DND-41 (cell line): Measurements from ENCODE around the gene C2orf80.

Experiments
- EZH2 ChIP-seq: IDR thresholded peaks from 3 replicates; pipeline ENCODE4 v1.6.1; 2012; ENCODE audit warnings: borderline replicate concordance, low read depth, mild to moderate bottlenecking, moderate library complexity, low read length, inconsistent platforms; ENCODE audit not compliant: severe bottlenecking
- TF ChIP-seq, protein P1 (sequence below): IDR thresholded peaks from 2 replicates; pipeline ENCODE4 v1.5.1; 2012; ENCODE audit warnings: borderline replicate concordance, low read length, moderate library complexity, mild to moderate bottlenecking; ENCODE audit not compliant: poor library complexity, severe bottlenecking; ENCODE audit errors: extremely low read depth

DNA sequence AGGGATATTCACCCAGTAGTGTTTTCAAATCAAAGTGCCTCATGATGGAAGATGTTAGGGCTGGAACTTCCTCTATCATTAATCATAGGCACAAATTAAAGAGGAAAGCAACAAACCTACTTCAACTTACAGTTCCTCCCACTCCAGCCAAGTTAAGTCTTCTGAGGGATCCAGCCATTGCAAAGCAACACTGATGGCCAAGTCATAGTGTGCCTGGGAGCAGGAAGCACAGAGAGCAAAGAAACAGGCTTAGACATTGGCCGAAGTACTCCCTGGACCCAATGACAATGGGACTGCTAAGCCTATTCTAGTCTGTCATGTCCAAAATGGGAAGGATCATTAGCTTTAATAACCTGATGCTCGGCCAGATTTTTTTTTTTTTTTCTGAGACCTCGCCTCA, 7.0 kb downstream of the C2orf80 start:
- TF ChIP-seq, protein P1, sequence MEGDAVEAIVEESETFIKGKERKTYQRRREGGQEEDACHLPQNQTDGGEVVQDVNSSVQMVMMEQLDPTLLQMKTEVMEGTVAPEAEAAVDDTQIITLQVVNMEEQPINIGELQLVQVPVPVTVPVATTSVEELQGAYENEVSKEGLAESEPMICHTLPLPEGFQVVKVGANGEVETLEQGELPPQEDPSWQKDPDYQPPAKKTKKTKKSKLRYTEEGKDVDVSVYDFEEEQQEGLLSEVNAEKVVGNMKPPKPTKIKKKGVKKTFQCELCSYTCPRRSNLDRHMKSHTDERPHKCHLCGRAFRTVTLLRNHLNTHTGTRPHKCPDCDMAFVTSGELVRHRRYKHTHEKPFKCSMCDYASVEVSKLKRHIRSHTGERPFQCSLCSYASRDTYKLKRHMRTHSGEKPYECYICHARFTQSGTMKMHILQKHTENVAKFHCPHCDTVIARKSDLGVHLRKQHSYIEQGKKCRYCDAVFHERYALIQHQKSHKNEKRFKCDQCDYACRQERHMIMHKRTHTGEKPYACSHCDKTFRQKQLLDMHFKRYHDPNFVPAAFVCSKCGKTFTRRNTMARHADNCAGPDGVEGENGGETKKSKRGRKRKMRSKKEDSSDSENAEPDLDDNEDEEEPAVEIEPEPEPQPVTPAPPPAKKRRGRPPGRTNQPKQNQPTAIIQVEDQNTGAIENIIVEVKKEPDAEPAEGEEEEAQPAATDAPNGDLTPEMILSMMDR = no peak
- TF ChIP-seq EZH2 = no peak
